Germinal center (tissue), 1 donor: ENCODE results near the gene ARHGEF28.

ENCODE experiments used
- DNase-seq: peaks from one replicate; pipeline ENCODE4 v3.0.0; 2012; ENCODE audit warnings: mixed read lengths, low spot score

ARHGEF28 gene

DNA sequence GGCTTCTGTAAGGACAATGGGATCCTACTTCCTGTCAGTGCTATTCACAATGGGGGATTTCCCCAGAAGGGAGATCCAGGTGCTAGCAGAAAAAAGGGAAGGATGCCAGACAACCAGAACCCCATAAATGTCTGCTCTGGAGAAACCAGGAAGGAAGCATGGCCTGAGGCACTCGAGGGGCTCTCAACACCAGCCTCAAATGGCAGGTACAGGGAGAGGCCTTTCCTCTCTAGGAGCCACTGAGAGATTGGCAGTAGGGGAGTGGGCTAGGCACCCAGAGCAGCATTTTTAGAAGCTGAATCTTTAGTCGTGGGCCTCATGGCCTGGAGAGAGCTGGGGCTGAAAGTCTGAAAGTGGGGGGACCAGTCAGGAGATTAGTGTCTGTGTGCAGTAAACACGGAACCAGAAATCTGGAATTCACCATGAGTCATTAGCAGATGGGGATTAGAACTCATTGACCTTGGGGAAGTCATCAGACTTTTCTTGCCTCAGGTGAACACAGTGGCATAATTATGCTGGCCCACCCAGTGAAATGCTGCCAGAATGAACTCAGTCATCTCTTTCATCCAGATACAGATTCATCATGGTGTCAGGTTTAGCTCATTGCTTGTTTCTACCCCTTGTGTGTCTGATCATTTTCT lies 28.3 kb downstream of the ARHGEF28 start:
- DNase-seq = no peak

DNA sequence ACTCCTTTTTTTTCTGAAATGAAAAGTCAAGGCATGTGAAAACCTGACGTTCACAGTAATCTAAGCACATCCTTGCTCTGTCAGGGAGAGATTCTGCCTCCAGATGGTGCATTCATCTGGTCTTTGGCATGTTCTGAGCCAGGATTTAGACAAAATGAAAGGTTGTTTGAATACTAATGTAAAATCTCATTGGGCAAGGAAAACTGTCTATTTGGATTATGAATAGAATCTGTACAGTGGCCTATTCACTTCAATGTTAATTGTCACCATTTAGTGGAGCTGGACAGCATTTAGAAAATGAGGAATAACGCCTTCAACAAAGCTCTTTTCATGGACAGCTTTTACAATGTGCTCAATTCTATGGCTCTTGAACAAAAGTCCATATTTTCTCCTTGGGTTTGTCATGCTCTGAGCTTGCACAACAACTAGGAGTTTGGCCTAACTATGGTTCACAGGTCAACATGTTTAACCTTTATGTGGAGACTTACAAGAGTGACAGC lies 28.9 kb downstream of the ARHGEF28 start:
- no peak for DNase-seq

DNA sequence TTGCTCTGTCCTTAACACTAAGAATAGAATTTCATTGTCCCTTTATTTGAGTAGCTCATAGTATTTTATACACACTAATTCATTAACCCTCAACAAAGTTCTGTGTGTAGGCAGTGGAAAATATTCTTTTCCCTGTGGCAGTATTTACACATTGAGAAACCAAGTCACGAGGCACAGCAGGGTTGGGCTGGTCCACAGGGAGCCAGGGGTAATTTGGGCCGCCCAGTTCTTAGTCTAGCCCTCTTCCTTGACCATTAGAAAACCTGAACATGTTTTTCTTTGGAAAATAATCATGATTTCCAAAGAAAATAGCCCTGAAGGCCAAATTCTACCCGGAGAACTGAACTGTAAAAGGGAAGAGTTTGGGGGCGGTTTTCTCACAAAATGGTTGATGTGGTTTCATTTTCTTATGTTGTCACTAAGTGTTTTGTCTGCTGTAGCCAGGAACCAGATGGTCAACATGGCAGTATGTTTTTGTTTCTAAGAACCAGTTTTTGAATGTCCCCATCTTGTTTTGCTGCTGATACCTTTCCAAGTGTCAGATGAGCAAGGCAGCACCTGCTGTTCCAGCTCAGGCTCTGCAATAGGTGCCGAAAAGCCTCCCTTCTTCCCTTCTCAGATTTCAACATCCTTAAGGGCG lies 29.6 kb downstream of the ARHGEF28 start:
- DNase-seq = no peak

DNA sequence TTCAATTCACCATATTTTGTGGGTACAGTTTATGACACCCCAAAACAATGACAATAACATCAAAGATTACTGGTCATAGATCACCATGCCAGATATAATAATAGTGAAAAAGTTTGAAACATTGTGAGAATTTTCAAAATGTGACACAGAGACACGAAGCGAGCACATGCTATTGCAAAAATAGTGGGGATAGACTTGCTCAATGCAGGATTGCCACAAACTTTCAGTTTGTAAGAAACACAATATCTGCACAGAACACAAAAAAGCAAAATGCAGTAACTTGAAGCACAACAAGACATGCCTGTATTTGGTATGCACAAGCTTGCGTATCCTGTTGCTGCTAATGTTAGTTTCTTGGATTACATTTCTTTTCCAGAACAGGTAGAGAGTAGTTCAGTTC lies 35.8 kb downstream of the ARHGEF28 start:
- DNase-seq = no peak

DNA sequence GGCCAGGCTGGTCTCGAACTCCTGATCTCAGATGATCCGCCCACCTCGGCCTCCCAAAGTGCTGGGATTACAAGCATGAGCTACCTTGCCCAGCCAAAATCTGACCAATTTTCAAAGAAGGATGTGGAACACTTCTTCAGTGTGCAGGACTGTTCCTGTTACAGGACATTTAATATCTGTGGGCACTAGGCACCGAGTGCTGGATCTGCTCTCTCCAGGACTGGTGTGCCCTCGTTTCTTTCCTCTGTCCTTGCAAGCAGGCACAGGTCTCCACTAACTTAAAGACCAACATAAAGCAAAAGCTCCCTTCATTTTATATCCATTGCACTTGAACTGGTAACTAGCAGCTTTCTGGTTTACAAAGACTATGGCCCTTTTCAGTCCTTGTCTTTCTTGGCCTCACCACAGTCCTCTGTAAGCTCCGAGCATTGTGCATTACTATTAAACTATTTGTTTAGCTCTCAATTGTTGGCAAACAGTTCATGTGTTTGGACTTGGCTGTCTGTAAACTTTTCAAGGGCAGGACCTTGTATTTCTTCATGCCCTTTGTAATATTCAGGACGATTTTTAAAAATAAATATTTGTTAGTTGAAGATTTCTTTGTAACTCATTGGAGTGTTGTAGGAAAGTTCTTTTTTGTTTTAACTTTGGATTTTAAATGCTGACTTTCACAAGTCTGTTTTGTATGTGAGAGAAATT lies 37.3 kb downstream of the ARHGEF28 start:
- DNase-seq = no peak

DNA sequence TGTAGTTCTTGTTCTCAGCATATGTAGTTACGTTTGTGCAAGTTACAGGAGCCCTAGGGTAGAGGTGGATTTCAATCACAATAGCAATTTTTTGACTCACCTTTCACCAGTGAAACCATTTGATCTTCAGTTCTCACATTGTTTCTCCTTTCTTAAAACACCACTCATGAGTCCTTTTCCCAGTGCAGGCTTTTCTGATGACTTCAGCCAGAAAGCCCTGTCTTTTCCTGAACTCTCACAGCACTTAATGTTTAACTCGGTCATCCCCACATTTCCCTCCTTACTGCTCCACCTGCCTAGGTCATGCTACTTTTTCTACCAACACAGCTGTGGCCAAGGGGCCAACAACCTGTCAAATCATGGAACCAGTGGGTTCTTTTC lies 37.9 kb downstream of the ARHGEF28 start:
- DNase-seq = no peak

DNA sequence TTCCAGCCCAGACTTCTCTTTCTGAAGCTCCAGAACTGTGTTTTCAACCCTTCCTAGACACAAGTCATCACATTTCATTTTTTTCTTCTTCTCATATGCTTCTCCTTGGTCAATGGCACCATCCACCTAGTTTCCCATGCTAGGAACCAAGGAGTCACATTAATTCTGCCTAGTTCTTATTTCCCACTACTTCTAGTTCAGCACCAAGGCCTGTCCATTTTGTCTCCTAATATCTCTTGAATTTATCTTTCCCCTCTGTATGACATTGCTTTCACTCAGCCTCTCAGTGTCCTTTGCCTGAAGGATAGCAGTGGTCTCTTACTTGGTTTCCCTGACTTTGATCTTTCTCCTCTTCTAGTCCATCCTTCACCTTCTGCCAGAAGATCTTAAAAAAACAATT lies 38.8 kb downstream of the ARHGEF28 start:
- no peak for DNase-seq

DNA sequence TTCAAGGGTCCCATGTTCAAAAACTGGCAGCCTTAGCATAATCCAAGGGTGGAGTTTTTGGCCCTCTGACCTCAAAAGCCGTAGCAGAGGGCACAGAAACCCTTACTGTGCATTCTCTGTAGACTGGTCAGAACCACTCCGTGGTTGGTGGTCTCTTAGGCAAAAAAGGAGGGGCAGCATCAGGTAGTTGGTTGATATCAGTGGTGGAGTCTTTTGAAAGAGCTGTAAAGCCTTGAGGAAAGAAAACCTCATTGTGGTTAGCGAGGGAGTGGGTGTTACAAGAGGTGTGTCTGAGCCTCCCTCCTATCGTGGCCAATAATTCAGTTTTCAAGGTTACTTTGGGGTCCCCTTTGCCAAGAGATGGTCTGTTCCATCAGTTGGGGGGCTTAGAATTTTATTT lies 40.9 kb downstream of the ARHGEF28 start:
- DNase-seq = no peak

DNA sequence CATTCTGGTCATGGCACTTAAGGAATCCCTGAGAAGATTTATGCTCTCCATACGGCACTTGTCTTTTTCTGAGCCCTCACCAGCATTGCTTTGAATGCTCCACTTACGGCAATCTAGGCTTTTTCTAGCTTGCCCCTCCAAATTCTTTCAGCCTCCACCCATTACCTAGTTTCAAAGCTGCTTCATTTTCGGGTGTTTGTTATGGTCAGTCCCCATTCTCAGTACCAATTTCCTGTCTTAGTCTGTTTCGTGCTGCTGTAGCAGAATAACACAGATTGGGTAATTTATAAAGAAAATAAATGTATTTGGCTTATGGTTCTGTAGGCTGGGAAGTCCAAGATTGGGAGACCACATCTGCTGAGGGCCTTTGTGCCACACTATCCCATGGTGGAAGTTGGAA lies 42.0 kb downstream of the ARHGEF28 start:
- no peak for DNase-seq

DNA sequence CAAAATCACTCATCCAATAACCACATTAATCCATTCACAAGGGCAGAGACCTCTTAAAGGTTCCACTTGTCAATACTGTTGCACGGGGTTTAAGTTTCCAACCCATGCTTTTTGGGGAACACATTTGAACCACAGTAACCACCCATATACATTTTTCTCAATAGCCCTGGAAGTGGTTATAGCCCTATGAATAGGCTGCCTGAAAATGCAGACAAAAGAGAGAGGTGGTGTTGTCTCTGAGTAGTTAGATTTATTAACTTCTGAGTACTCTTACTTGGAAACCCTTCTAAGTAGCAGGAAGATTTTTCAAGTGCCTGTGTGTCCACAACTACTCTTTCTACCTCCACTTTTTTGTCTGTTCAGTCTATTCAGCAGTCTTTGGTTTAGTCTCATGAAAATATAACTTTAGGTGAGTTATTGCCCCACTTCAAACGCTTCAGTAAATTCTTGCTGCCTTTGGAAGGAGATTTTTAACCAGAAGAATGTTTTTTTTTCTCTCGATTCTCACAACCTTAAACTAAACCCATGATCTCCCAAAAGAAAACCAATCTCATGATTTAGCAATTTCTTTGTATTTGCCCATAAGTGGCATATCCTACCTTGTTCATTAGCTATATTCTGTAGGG lies 42.6 kb downstream of the ARHGEF28 start:
- no peak for DNase-seq

DNA sequence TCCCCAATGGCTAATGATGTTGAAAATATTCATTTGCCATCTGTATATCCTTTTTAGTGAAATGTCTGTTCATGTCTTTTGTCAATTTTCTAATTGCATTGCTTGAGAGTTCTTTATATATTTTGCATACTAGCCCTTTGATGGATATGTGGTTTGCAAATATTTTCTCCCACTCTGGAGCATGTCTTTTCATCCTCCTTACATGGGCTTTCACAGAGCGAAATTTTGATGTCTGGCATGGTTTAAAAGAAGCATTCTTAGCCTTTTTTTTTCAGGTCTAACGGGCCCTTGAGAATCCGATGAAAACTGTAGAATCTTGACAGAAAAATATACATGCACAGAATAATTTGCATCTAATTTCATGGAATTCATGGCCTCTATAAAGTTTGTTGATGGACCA lies 44.7 kb downstream of the ARHGEF28 start:
- DNase-seq = no peak

DNA sequence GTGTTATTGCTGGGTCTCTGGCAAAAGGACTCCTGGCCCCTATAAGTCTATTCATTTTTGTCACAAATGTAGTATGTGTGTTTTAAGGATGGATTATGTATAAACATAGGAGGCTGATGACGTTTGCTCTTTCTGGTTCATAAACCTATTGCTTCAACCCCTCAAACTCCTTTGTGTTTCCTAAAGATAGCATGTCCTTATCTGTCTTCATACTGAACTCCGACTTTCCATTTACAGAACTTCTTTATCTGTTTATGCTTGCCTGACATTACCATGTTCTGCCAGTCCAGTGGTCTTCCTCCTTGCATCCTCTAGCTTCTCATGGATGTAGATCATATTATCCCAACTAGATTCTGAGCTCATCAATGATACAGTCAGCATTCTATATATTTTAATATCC lies 46.1 kb downstream of the ARHGEF28 start:
- no peak for DNase-seq

DNA sequence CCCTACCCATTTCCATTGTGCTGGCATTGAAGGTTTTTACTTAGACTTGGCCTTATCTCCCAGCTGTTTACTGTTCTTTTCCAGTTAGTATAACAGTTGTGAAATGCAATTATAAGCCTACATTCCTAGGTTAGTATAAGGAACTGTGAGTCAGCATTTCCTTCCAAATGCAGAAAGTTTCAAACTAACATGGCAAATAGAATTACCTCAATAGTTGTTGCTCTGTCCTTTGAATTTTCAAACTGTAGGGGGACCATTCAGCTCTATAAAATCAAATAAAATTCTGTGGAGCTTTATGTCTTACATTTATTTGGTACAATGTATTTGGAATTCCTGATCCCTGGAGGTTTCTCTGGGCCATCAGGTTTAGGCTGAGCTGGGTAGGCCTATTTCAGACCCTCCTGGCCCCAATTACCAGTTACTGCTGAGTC lies 47.2 kb downstream of the ARHGEF28 start:
- DNase-seq = no peak

DNA sequence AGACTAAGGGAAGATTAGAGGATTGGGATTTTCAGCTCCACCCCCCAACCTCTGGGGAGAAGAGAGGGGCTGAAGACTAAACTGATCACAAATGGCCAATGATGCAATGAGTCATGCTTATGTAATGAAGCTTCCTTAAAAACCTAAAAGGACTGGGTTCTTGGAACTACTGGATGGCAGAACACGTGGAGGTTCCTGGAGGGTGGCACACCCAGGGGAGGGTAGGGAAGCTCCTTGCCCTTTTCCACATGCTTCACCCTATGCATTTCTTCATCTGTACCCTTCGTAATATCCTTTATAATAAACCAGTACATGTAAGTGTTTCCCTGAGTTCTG lies 48.6 kb downstream of the ARHGEF28 start:
- no peak for DNase-seq

DNA sequence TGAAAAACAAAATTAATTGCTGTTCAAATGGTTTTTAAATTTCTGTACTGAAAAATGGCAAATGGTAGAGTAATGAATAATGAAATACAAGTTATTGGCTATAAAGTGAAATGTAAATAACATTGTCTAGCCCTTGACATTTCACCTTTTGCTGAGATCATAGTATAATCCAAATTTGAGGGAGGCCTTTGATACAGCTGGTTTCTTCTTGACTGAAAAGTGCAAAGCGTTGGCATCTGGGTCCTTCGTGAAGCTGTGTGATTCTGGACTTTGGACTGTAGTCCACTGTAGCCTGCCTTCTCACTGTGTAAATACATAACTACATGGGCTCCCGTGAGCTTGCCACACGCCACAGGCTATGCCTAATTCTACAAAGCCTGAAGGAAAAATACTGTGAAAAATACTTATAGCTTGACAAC lies 52.3 kb downstream of the ARHGEF28 start:
- no peak for DNase-seq

DNA sequence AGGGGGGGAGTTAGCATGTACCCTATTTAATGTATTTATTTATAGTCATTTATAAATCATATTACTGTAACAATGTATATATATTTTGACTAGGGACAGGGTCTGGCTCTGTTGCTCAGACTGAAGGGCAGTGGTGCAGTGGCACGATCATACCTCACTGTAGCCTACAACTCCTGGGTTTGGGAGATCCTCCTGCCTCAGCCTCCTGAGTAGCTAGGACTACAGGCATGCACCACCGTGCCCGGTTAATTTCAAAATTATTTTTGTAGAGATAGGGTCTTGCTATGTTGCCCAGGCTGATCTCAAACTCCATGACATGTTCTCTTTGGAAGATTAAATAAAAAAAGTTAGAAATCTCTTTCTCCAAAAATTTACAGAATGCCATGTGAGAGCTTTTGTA lies 52.8 kb downstream of the ARHGEF28 start:
- DNase-seq = no peak

DNA sequence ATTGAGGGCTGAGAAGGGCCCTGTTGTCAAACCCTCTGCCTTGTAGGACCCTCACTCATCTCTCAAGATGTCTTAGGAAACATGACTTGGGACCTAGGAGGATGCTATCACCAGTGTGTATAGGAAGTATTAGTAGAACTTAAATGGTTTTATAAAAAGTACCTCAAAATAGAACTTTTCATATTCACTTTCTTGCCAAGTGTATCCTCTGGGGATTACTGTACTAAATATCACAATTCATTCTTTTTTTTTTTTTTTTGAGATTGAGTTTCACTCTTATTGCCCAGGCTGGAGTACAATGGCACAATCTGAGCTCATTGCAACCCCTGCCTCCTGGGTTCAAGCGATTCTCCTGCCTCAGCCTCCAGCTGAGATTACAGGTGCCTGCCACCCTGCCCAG lies 56.2 kb downstream of the ARHGEF28 start:
- DNase-seq = no peak

DNA sequence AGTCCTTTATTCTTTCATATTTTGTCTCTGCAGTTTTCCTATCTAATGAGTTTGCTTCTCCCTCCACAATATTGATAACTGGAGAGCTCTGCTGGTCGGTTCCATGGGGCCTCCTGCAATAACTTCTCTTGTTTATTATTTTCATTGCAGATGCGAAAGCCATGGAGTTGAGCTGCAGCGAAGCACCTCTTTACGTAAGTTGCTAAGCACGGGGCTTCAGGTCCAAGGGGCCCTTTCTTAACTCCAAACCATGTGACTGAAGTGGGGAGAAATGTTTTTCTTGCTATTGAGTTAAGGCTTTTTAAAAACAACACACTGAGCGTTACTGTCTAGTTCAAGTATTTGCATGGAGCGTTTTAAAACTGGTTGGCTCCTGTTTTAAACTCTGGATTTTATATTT lies 58.7 kb downstream of the ARHGEF28 start:
- DNase-seq = no peak

DNA sequence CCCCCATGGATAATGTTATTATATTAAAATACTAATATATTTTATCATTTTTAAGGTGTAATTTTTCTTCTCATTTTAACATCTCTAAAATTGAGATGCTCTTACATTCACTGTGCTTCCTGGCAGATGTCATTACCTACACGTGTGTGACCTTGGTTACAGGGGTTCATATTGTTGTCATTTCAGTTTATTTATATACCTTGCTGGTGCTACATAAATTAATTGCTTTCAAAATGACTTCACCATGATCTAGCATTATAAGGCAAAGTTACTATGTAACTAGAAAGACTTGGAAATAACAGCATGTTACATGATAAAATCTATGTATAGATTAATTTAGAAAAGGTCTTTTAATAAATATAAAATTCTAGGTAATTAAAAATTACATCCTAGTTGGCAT lies 60.9 kb downstream of the ARHGEF28 start:
- no peak for DNase-seq

DNA sequence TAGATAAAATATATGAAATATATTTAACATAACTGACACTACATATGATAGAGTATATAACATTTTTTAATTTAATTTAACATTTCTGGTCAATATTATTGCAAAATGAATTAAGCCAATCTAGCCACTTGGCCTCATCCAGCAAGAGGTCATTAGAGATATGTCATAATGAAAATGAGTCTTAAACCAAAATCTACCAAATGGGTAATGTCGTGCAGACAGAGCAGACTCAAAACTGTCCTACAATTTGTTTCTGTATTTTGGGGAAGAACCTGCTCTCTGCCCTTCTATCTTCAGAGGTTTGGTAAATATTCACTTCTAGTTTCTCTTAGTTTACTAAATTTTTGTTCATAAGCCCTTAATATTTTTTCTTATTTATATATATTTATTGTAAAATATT lies 61.4 kb downstream of the ARHGEF28 start:
- no peak for DNase-seq

DNA sequence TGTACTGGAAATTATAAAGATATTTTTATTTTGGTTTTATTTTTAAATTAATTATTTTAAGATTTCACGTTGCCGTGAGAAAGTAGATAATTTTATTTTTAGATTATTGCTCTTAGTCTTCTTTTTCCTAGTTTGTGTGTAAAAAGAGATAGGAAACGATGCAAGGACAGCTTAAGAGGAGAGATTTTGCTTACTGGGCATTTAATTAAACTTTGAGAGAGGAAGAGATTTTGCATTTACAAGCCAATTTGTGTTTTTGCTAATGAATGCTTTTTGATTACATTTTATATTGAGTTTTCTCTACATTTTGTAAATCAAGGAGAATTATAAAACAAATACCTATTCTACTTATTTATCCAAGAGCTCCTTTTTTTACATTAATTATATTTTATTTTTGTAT lies 64.0 kb downstream of the ARHGEF28 start:
- DNase-seq = no peak

DNA sequence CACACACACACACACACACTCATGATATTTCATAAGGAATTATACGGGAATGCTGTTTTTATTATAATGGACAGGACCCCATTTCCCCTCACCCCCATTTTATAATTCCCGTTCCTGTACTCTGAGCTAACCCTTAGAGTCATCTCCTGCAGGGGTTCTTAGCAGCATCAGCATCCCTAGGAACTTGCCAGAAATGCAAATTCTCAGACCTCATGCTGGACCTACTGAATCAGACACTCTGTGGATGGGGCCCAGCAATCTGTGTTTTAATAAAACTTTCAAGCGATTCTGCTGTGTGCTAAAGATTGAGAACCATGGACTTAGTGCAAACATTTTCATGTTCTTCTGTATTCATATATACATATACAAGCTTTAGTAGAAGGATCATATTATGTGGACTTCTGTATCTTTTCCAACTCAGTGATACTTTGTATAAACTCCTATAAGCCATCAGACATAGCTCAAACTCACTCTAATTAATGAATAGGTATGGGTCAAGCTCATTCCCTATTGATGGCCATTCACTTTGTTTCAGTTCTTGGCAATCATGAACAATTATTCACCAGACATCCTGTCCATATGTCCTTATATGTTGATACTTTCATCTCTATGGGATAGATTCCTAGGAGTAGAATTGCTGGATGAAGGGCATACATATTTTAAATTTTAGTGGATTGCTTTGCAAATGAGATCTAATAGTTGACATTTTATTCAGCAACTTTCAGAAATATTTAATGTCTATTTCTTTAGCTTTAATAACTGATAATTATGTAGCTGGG lies 65.5 kb downstream of the ARHGEF28 start:
- DNase-seq = no peak
